GM12872 (cell line): ENCODE measurements around the gene PPP1R3C.

Source experiments
- CTCF ChIP-seq: IDR thresholded peaks from 3 replicates; pipeline ENCODE4 v1.5.1; 2011; ENCODE audit warnings: low read depth, mild to moderate bottlenecking, low read length, moderate library complexity; ENCODE audit not compliant: insufficient read depth

PPP1R3C gene

GRCh38 chr10:91627344-91628102 is 5.3 kb downstream of the PPP1R3C start:
- no peak for TF ChIP-seq CTCF

- no peak for TF ChIP-seq CTCF
Observed at GRCh38 chr10:91626936-91627335, 5.9 kb downstream of the PPP1R3C start.

GRCh38 chr10:91624633-91625032 is 8.2 kb downstream of the PPP1R3C start:
- no peak for TF ChIP-seq CTCF

DNA sequence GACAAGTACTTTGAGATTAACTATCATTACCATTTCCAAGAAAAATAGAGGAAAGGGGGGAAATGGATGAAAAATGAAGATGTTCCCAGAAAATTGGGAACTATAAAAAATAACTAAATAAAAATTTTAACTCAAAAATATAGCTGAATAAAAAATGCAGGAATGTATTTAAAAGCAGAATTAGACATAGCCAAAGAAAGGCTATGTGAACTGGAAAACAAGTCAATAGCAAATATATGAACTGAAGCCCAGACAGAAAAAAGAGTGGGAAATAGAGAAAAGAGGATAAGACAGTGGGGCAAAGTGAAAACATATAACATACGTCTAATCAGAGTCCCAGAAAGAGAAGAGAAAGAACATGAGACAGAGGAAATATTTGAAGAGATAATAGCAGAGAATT is 10.3 kb downstream of the PPP1R3C start:
- TF ChIP-seq CTCF = no peak

GRCh38 chr10:91621483-91622113 is 11.3 kb downstream of the PPP1R3C start:
- no peak for TF ChIP-seq CTCF

GRCh38 chr10:91617072-91617609 is 15.7 kb downstream of the PPP1R3C start:
- no peak for TF ChIP-seq CTCF

GRCh38 chr10:91616137-91616536 is 16.7 kb downstream of the PPP1R3C start:
- no peak for TF ChIP-seq CTCF
